ENCODE measurements around the gene WDR20. TPM values are rescaled to one million over a fixed set of nuclear protein-coding genes. Genes with fewer than 3 reads are reported as not detected.
"Not testable (repeated sequence)": the region's sequence is repeated elsewhere in the genome, so short reads cannot be mapped to it uniquely, and the experiment has no call there.

Gene WDR20
- polyA plus RNA-seq, 1 of the 3 experiments (the other 2 are of a cell fraction), result 12.4 TPM

DNA sequence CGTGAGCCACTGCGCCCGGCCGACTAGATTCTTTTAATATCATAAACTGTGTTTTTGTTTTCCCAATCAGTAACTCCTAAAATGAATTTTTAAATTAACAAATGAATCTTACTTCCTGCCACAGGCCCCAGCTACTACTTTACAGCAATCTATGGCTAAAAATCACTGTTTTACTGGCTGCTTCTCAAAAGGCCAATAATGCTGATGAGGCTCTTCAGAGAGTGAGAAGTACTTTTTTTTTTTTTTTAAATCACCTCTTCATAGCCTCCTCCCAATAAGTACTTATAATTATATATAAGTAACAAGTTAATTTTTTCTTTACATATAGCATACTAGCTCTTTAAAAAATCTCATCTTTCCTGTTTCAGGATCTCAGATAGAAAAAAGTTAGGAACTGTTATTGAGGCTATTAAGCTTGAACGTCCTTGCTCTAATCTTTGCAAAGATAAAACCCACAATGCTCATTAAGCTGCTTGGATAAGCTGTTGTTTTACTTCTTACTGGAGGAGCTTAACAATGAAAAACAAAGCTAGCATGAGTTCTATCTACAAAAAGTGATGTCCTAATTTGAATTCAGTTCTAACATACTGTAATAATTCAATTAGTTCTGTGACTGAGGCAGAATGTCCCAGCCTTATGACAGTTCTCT lies 12.8 kb upstream of the WDR20 start:
- no peak for DNase-seq
- CTCF ChIA-PET, result interaction anchor here (0.7 to 1.9 kb wide), 4 partner anchors 30 to 1043 kb away, joined by 3 to 8 read pairs (median 3); no protein-coding TSS in a partner anchor
- Histone ChIP-seq H3K4me3 (ENCODE audit: low read depth in 2 of 2, low read length in 1 of 2) (no peak overlapping the region), H4K20me1 (ENCODE audit: insufficient read depth) (no peaks in the 10 kb centered on the region), H3K4me2 (no peak overlapping the region), H3F3A (replicated peaks; ENCODE audit: insufficient read depth) (no peaks in the 10 kb centered on the region), H2AFZ (ENCODE audit: low read depth) (no peak overlapping the region), H3K4me1 (ENCODE audit: control insufficient read depth in 1 of 2, insufficient read depth in 2 of 2, low read depth in 1 of 2, low read length in 1 of 2) (no peaks in the 10 kb centered on the region), H3K9me2 (no peaks in the 10 kb centered on the region), H3K9me3 (no peaks in the 10 kb centered on the region), H3K27ac (ENCODE audit: low read depth in 2 of 2, low read length in 1 of 2) (no peak overlapping the region), H3K27me3 (ENCODE audit: insufficient read depth) (no peaks in the 10 kb centered on the region), H3K36me3 (replicated peaks in 1 of 2; ENCODE audit: control insufficient read depth in 1 of 2, insufficient read depth in 2 of 2, low read length in 1 of 2) (no peaks in the 10 kb centered on the region), H3K9ac (no peak overlapping the region), H3K79me2 (ENCODE audit: insufficient read depth) (no peaks in the 10 kb centered on the region)
- TF ChIP-seq POLR2AphosphoS5 (IDR thresholded peaks at IDR 0.05; ENCODE audit: low read depth, low read length), result no peak
- TF ChIP-seq MXI1 (IDR thresholded peaks at IDR 0.05; ENCODE audit: low read depth, low read length), result no peak
- TF ChIP-seq RFX5 (IDR thresholded peaks at IDR 0.05; ENCODE audit: low read length), result no peak
- TF ChIP-seq NFIC (IDR thresholded peaks at IDR 0.05; ENCODE audit: borderline replicate concordance), result no peak
- no peak for TF ChIP-seq GATA2 (CRISPR knock-in tag; IDR thresholded peaks at IDR 0.05)
- no peak for TF ChIP-seq MEF2A (IDR thresholded peaks at IDR 0.05; ENCODE audit: borderline replicate concordance, low read depth)
- TF ChIP-seq, protein P1, sequence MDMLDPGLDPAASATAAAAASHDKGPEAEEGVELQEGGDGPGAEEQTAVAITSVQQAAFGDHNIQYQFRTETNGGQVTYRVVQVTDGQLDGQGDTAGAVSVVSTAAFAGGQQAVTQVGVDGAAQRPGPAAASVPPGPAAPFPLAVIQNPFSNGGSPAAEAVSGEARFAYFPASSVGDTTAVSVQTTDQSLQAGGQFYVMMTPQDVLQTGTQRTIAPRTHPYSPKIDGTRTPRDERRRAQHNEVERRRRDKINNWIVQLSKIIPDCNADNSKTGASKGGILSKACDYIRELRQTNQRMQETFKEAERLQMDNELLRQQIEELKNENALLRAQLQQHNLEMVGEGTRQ (IDR thresholded peaks at IDR 0.05; ENCODE audit: borderline replicate concordance, low read depth, low read length), result no peak
- TF ChIP-seq RXRA (IDR thresholded peaks at IDR 0.05; ENCODE audit: borderline replicate concordance, low read depth), result no peak
- TF ChIP-seq, protein P2, sequence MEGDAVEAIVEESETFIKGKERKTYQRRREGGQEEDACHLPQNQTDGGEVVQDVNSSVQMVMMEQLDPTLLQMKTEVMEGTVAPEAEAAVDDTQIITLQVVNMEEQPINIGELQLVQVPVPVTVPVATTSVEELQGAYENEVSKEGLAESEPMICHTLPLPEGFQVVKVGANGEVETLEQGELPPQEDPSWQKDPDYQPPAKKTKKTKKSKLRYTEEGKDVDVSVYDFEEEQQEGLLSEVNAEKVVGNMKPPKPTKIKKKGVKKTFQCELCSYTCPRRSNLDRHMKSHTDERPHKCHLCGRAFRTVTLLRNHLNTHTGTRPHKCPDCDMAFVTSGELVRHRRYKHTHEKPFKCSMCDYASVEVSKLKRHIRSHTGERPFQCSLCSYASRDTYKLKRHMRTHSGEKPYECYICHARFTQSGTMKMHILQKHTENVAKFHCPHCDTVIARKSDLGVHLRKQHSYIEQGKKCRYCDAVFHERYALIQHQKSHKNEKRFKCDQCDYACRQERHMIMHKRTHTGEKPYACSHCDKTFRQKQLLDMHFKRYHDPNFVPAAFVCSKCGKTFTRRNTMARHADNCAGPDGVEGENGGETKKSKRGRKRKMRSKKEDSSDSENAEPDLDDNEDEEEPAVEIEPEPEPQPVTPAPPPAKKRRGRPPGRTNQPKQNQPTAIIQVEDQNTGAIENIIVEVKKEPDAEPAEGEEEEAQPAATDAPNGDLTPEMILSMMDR (IDR thresholded peaks at IDR 0.05), result no peak
- no peak for TF ChIP-seq TCF12 (IDR thresholded peaks at IDR 0.05)
- TF ChIP-seq FOXM1 (IDR thresholded peaks at IDR 0.05; ENCODE audit: low read depth), result no peak
- TF ChIP-seq RCOR1 (IDR thresholded peaks at IDR 0.05; ENCODE audit: low read length), result no peak
- no peak for TF ChIP-seq EP300 (IDR thresholded peaks at IDR 0.05; ENCODE audit: borderline replicate concordance in 1 of 2, low read depth in 1 of 2, low read length in 1 of 2)
- no peak for TF ChIP-seq JUND (IDR thresholded peaks at IDR 0.05)
- no peak for TF ChIP-seq RAD21 (IDR thresholded peaks at IDR 0.05; ENCODE audit: low read length)
- POLR2A ChIA-PET, result no interaction called here
- WGBS (ENCODE audit: low lambda C conversion rate), result 96% methylated on average over 5 of the region's 5 CpGs

DNA sequence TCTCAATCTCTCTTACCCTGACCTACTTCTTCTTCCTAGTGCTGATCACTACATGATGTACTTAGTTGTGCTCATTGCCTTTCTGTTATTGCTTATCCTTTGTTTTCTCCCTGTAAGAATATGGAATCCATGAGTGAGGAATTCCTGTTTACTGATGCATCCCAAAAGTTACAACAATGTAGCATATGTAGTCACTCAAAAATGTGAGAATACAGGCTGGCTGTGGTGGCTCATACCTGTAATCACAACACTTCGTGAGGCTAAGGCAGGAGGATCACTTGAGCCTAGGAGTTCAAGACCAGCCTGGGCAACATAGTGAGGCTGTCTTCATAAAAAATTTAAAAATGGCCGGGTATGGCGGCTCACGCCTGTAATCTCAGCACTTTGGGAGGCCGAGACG lies 8.0 kb upstream of the WDR20 start:
- Histone ChIP-seq H3K27ac (ENCODE audit: low read depth in 2 of 2, low read length in 1 of 2) (no peak overlapping the region), H3K4me1 (ENCODE audit: control insufficient read depth in 1 of 2, insufficient read depth in 2 of 2, low read depth in 1 of 2, low read length in 1 of 2) (no peaks in the 10 kb centered on the region), H4K20me1 (ENCODE audit: insufficient read depth) (no peaks in the 10 kb centered on the region), H3K9ac (no peak overlapping the region), H3K9me3 (no peaks in the 10 kb centered on the region), H3K36me3 (replicated peaks in 1 of 2; ENCODE audit: control insufficient read depth in 1 of 2, insufficient read depth in 2 of 2, low read length in 1 of 2) (no peaks in the 10 kb centered on the region), H2AFZ (ENCODE audit: low read depth) (no peak overlapping the region), H3K27me3 (ENCODE audit: insufficient read depth) (no peaks in the 10 kb centered on the region), H3K4me2 (no peak overlapping the region), H3K4me3 (ENCODE audit: low read depth in 2 of 2, low read length in 1 of 2) (no peak overlapping the region), H3F3A (replicated peaks; ENCODE audit: insufficient read depth) (no peaks in the 10 kb centered on the region), H3K9me2 (no peaks in the 10 kb centered on the region), H3K79me2 (ENCODE audit: insufficient read depth) (no peaks in the 10 kb centered on the region)
- no peak for TF ChIP-seq NRF1 (IDR thresholded peaks at IDR 0.05; ENCODE audit: low read depth, low read length)
- no peak for TF ChIP-seq POLR2AphosphoS5 (IDR thresholded peaks at IDR 0.05; ENCODE audit: low read depth, low read length)
- no peak for TF ChIP-seq MEF2A (IDR thresholded peaks at IDR 0.05; ENCODE audit: borderline replicate concordance, low read depth)
- no peak for TF ChIP-seq RCOR1 (IDR thresholded peaks at IDR 0.05; ENCODE audit: low read length)
- TF ChIP-seq, protein P2 (IDR thresholded peaks at IDR 0.05), result no peak
- no peak for TF ChIP-seq RFX5 (IDR thresholded peaks at IDR 0.05; ENCODE audit: low read length)
- TF ChIP-seq RXRA (IDR thresholded peaks at IDR 0.05; ENCODE audit: borderline replicate concordance, low read depth), result no peak
- WGBS (ENCODE audit: low lambda C conversion rate), result 78% methylated on average over 6 of the region's 6 CpGs
- DNase-seq, result no peak
- CTCF ChIA-PET, result no interaction called here
- POLR2A ChIA-PET, result no interaction called here

DNA sequence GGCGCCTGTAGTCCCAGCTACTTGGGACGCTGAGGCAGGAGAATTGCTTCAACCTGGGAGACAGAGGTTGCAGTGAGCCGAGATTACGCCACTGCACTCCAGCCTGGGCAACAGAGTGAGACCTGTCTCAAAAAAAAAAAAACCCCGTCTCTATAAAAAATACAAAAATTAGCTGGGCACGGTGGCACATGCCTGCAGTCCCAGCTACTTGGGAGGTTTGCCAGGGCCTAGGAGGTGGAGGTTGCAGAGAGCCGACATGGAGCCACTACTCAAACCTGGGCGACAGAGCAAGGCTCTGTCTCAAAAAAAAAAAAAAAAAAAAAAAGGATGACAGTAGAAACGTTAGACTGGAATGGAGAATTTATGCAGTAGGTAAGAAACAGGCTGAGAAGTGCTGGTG lies 5.7 kb upstream of the WDR20 start:
- H3K79me2 ChIP-seq (ENCODE audit: insufficient read depth); H3K9me3 ChIP-seq; H3K9me2 ChIP-seq; H3K36me3 ChIP-seq (replicated peaks in 1 of 2; ENCODE audit: control insufficient read depth in 1 of 2, insufficient read depth in 2 of 2, low read length in 1 of 2); H3K4me2 ChIP-seq; CTCF ChIA-PET; H3K9ac ChIP-seq; H3K27me3 ChIP-seq (ENCODE audit: insufficient read depth); H3K4me3 ChIP-seq (ENCODE audit: low read depth in 2 of 2, low read length in 1 of 2); H3F3A ChIP-seq (replicated peaks; ENCODE audit: insufficient read depth); H3K27ac ChIP-seq (ENCODE audit: low read depth in 2 of 2, low read length in 1 of 2); DNase-seq; H2AFZ ChIP-seq (ENCODE audit: low read depth); POLR2A ChIA-PET; H3K4me1 ChIP-seq (ENCODE audit: control insufficient read depth in 1 of 2, insufficient read depth in 2 of 2, low read depth in 1 of 2, low read length in 1 of 2); H4K20me1 ChIP-seq (ENCODE audit: insufficient read depth): not testable (repeated sequence)
- WGBS (ENCODE audit: low lambda C conversion rate), result 90% methylated on average over 9 of the region's 9 CpGs
